Endothelial cell (in vitro differentiated cells): ENCODE results near the gene FARP1. TPM values are rescaled to one million over a fixed set of nuclear protein-coding genes. Genes with fewer than 3 reads are reported as not detected.

ENCODE experiments used
- DNase-seq: peaks from one replicate; pipeline ENCODE4 v3.0.0; 2021; ENCODE audit warnings: low spot score
- H3K27ac Mint-ChIP-seq: one replicate; pipeline ENCODE4 v1.8.0; 2021; ENCODE audit warnings: mixed read lengths, inconsistent platforms; ENCODE audit not compliant: unreplicated experiment
- H3K27me3 Mint-ChIP-seq: one replicate; pipeline ENCODE4 v1.8.0; 2021; ENCODE audit warnings: mild to moderate bottlenecking, moderate library complexity, mixed read lengths, inconsistent platforms; ENCODE audit not compliant: unreplicated experiment
- H3K36me3 Mint-ChIP-seq: one replicate; pipeline ENCODE4 v1.8.0; 2021; ENCODE audit warnings: mild to moderate bottlenecking, low read depth, mixed read lengths, inconsistent platforms; ENCODE audit not compliant: unreplicated experiment
- H3K4me1 Mint-ChIP-seq: one replicate; pipeline ENCODE4 v1.8.0; 2021; ENCODE audit warnings: mild to moderate bottlenecking, mixed read lengths, inconsistent platforms; ENCODE audit not compliant: unreplicated experiment
- H3K4me3 Mint-ChIP-seq: one replicate; pipeline ENCODE4 v1.8.0; 2021; ENCODE audit warnings: mild to moderate bottlenecking, mixed read lengths, inconsistent platforms; ENCODE audit not compliant: unreplicated experiment
- H3K9me3 Mint-ChIP-seq: one replicate; pipeline ENCODE4 v1.8.0; 2021; ENCODE audit warnings: mixed read lengths, inconsistent platforms; ENCODE audit not compliant: unreplicated experiment
- total RNA-seq: library from RNA; stranded (reverse); fragmentation: NEBNext Ultra II Directional; extraction: Animal tissue kit (Norgen Biotek cat#: 25700); gene quantifications from one replicate; pipeline ENCODE4 v1.2.1, GENCODE V29; 2021; ENCODE audit not compliant: unreplicated experiment
- TF ChIP-seq, protein P1 (sequence below): fragments of 200-600 bp; sonication (generic); IDR thresholded peaks from one replicate; pipeline ENCODE4 v1.5.0; 2021; ENCODE audit warnings: antibody characterized with exemption; ENCODE audit not compliant: unreplicated experiment

FARP1 gene
- total RNA-seq, 1 donor from 2014 or later = 167 TPM

GRCh38 chr13:98300956-98301641, 158.2 kb downstream of the FARP1 start:
- Mint-ChIP-seq H3K4me1 (peaks cover 32% of the 10 kb centered on the region), H3K27me3 (peaks cover 5% of the 10 kb centered on the region), H3K36me3 (peaks cover 5% of the 10 kb centered on the region), H3K4me3 (no peak overlapping the region), H3K9me3 (no peaks in the 10 kb centered on the region), H3K27ac (no peak overlapping the region)
- TF ChIP-seq, protein P1, sequence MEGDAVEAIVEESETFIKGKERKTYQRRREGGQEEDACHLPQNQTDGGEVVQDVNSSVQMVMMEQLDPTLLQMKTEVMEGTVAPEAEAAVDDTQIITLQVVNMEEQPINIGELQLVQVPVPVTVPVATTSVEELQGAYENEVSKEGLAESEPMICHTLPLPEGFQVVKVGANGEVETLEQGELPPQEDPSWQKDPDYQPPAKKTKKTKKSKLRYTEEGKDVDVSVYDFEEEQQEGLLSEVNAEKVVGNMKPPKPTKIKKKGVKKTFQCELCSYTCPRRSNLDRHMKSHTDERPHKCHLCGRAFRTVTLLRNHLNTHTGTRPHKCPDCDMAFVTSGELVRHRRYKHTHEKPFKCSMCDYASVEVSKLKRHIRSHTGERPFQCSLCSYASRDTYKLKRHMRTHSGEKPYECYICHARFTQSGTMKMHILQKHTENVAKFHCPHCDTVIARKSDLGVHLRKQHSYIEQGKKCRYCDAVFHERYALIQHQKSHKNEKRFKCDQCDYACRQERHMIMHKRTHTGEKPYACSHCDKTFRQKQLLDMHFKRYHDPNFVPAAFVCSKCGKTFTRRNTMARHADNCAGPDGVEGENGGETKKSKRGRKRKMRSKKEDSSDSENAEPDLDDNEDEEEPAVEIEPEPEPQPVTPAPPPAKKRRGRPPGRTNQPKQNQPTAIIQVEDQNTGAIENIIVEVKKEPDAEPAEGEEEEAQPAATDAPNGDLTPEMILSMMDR = no peak
- DNase-seq = no peak

DNA sequence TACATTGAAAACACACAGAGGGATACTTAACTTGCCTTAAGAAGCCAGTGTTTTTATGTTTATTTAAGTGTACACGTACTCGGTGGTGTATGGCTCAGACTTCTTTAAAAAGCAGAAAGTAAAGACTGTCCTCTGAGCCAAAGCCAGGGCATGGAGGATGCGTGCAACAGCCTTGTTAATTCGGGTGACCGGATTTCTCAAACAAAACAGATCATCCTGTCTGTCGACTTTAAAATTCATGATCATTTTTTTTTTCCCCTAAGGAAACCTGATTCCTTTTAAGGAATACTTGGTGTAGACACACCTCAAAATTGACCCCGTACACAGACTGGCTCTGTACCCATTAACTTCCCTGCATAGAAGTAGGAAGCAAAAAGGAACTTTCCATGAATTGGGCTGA, 158.8 kb downstream of the FARP1 start:
- Mint-ChIP-seq H3K27me3 (peaks cover 5% of the 10 kb centered on the region), H3K4me1 (peaks cover 31% of the 10 kb centered on the region), H3K27ac (no peak overlapping the region), H3K4me3 (no peak overlapping the region), H3K36me3 (peaks cover 5% of the 10 kb centered on the region), H3K9me3 (no peaks in the 10 kb centered on the region)
- TF ChIP-seq, protein P1 = no peak
- DNase-seq = no peak

GRCh38 chr13:98303858-98304257, 161.0 kb downstream of the FARP1 start:
- DNase-seq = no peak
- peaks cover 7% of the 10 kb centered on the region for H3K27me3 Mint-ChIP-seq
- H3K4me3 Mint-ChIP-seq = no peak overlapping the region
- H3K4me1 Mint-ChIP-seq = peaks cover 40% of the 10 kb centered on the region
- peaks cover 5% of the 10 kb centered on the region for H3K36me3 Mint-ChIP-seq
- H3K9me3 Mint-ChIP-seq = no peaks in the 10 kb centered on the region
- TF ChIP-seq, protein P1 = no peak
- no peak overlapping the region for H3K27ac Mint-ChIP-seq

DNA sequence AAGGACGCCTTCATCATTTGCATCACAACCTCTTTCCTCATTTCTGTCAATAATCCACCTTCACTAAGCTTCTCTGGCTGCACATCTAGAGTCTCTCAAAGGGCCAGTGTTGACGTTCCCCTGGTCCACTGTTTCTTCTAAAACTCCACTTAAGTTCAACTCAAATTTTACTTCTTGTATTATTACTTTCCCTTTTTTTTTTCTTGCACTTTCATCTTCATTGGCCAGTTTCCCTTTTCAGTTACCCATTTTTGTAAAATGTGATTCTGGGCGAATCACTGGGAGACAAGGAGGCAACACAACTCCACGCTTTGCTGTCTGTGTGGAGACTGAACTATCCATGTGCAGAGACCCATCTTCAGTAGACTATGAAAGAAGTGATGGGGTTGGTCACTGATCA, 162.8 kb downstream of the FARP1 start:
- TF ChIP-seq, protein P1 = no peak
- H3K36me3 Mint-ChIP-seq = peaks cover 5% of the 10 kb centered on the region
- H3K9me3 Mint-ChIP-seq = no peaks in the 10 kb centered on the region
- peaks cover 7% of the 10 kb centered on the region for H3K27me3 Mint-ChIP-seq
- H3K4me3 Mint-ChIP-seq = no peak overlapping the region
- H3K27ac Mint-ChIP-seq = no peak overlapping the region
- peaks cover 50% of the 10 kb centered on the region for H3K4me1 Mint-ChIP-seq
- DNase-seq = no peak

- Mint-ChIP-seq H3K36me3 (peaks cover 5% of the 10 kb centered on the region), H3K9me3 (no peaks in the 10 kb centered on the region), H3K27ac (peak overlapping the region; percentile 98), H3K27me3 (peaks cover 7% of the 10 kb centered on the region), H3K4me3 (peak overlapping the region; percentile 11), H3K4me1 (peaks cover 52% of the 10 kb centered on the region)
- DNase-seq = peak; percentile 51
- TF ChIP-seq, protein P1 = no peak
Measured at GRCh38 chr13:98307463-98308085, 164.7 kb downstream of the FARP1 start.
